B cell (primary cell): ENCODE measurements around the gene CCNDBP1.

ENCODE experiments used
- EZH2 ChIP-seq: IDR thresholded peaks from 2 replicates; pipeline ENCODE4 v1.6.1; 2012; ENCODE audit warnings: borderline replicate concordance, low read depth, mild to moderate bottlenecking, moderate library complexity, low read length; ENCODE audit not compliant: insufficient read depth, poor library complexity, severe bottlenecking
- TF ChIP-seq, protein P1 (sequence below): fragments of 200-600 bp; IDR thresholded peaks from one replicate; pipeline ENCODE4 v1.8.0; 2022; ENCODE audit warnings: antibody characterized with exemption, mild to moderate bottlenecking

DNA sequence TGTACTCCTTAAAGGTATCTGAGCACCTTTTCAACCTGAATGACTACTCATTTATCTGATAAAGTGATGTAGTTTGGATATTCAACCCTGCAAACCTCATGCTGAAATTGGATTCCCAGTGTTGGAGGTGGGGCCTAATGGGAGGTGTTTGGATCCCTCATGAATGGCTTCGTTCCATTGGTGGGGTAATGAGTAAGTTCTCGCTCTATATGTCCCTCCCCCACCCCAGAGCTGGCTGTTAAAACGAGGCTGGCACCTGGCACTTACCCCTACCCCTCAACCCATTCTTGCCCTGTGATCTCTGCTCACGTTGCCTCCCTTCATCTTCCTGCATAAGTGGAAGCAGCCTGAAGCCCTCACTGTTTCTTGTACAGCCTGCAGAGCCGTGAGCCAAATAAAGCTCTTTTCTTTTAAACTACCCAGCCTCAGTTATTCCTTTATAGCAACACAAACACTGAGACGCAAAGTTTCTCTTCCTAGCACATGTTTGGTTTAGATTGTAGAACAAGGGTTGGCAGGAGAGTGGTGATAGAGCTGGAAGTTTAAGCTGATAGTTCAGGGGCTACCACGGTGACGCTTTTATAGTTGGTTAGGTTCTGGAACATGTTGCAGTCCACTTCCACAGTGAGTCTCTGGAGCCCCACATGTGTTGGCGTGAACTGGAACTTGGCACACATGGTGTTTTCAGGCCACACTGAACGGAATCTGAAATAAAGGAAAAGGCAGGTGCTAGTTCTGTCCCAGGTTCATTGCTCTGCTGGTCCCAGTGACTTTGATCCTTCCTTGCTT lies 11.8 kb downstream of the CCNDBP1 start:
- TF ChIP-seq, protein P1, sequence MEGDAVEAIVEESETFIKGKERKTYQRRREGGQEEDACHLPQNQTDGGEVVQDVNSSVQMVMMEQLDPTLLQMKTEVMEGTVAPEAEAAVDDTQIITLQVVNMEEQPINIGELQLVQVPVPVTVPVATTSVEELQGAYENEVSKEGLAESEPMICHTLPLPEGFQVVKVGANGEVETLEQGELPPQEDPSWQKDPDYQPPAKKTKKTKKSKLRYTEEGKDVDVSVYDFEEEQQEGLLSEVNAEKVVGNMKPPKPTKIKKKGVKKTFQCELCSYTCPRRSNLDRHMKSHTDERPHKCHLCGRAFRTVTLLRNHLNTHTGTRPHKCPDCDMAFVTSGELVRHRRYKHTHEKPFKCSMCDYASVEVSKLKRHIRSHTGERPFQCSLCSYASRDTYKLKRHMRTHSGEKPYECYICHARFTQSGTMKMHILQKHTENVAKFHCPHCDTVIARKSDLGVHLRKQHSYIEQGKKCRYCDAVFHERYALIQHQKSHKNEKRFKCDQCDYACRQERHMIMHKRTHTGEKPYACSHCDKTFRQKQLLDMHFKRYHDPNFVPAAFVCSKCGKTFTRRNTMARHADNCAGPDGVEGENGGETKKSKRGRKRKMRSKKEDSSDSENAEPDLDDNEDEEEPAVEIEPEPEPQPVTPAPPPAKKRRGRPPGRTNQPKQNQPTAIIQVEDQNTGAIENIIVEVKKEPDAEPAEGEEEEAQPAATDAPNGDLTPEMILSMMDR, result no peak
- TF ChIP-seq EZH2, result no peak
